BJ (cell line): ENCODE results near the gene YOD1. TPM values are rescaled to one million over a fixed set of nuclear protein-coding genes. Genes with fewer than 3 reads are reported as not detected.

Source experiments
- CTCF ChIA-PET: fragments of 350-600 bp; formaldehyde crosslinking; extraction: SDS; loops from one replicate; lab custom pipeline; 2021; ENCODE audit warnings: antibody characterized with exemption, inconsistent platforms; lab: Yijun Ruan, JAX
- POLR2A ChIA-PET: fragments of 300-600 bp; sonication (Branson Sonifier 250); formaldehyde crosslinking; extraction: SDS; loops from one replicate; lab custom pipeline; 2021; ENCODE audit warnings: antibody characterized with exemption; lab: Charles Lee
- DNase-seq: peaks from one replicate; pipeline ENCODE4 v3.0.0-alpha.2; 2011; ENCODE audit warnings: low read depth
- H3K27me3 ChIP-seq: 2 replicates; pipeline ENCODE4 v1.6.0; 2011; ENCODE audit warnings: low read length; ENCODE audit not compliant: control insufficient read depth, insufficient read depth
- H3K36me3 ChIP-seq: 2 replicates; pipeline ENCODE4 v1.5.1; 2011; ENCODE audit warnings: low read length; ENCODE audit not compliant: control insufficient read depth, insufficient read depth
- H3K4me3 ChIP-seq: 2 replicates; pipeline ENCODE4 v1.5.1; 2011; ENCODE audit warnings: low read depth, mild to moderate bottlenecking, control low read depth, low read length
- polyA plus RNA-seq: library from polyadenylated mRNA; depleted of rRNA; stranded (reverse); fragments of >200 nt; gene quantifications from 2 replicates; pipeline ENCODE4 v1.2.3, GENCODE V29; 2011
- TF ChIP-seq, protein P1 (sequence below): IDR thresholded peaks from 2 replicates; pipeline ENCODE4 v1.5.1; 2011; ENCODE audit warnings: low read depth, mild to moderate bottlenecking, control low read depth, inconsistent platforms, low read length, moderate library complexity; ENCODE audit not compliant: insufficient read depth

YOD1 gene
- polyA plus RNA-seq, 1 experiment, result 1.2 TPM

DNA sequence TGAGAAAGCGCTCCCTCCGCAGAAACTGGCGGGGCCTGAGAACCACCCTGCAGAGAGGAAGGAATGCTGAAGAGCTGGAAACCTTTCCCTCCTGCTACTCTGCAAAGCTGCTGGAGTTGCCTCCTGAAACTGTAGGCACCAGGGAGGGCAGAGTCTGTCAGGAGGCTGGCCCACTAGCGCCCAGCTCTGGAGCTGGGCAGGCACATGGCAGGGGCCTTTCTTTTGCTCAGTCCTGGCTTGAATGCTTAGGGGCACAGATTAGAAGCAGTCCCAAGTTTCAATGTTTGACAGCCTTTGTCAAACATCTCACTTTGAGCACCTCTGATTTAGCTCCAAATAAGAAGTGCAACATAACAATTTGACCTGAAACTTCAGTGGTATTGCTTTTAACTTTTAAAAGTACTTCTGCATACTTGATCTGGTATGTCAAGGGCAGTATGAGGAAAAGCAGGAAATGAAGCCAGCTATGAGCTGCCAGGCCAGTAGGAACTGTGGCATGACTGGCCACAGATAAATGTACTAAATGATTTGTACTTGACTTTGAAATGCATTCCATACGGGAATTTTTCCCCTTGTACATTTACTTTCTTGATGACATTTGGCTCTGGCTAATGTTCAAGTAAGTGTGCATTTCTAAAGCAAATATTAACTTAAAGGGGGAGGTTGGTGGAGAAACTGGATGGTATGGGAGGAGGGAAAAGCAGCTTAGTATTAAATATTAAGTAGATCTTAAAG lies 25.7 kb downstream of the YOD1 start:
- no peaks in the 10 kb centered on the region for H3K27me3 ChIP-seq
- H3K36me3 ChIP-seq, result no peaks in the 10 kb centered on the region
- CTCF ChIA-PET, result interaction anchor here (0.8 to 1.7 kb wide), 3 partner anchors 19 to 24 kb away, joined by 3 to 10 read pairs (median 3); no protein-coding TSS in a partner anchor
- DNase-seq, result no peak
- no peak overlapping the region for H3K4me3 ChIP-seq
- POLR2A ChIA-PET, result interaction anchor here (0.7 kb wide), 1 partner anchor 15 kb away, joined by 6 read pairs; no protein-coding TSS in a partner anchor
- TF ChIP-seq, protein P1, sequence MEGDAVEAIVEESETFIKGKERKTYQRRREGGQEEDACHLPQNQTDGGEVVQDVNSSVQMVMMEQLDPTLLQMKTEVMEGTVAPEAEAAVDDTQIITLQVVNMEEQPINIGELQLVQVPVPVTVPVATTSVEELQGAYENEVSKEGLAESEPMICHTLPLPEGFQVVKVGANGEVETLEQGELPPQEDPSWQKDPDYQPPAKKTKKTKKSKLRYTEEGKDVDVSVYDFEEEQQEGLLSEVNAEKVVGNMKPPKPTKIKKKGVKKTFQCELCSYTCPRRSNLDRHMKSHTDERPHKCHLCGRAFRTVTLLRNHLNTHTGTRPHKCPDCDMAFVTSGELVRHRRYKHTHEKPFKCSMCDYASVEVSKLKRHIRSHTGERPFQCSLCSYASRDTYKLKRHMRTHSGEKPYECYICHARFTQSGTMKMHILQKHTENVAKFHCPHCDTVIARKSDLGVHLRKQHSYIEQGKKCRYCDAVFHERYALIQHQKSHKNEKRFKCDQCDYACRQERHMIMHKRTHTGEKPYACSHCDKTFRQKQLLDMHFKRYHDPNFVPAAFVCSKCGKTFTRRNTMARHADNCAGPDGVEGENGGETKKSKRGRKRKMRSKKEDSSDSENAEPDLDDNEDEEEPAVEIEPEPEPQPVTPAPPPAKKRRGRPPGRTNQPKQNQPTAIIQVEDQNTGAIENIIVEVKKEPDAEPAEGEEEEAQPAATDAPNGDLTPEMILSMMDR, result no peak

DNA sequence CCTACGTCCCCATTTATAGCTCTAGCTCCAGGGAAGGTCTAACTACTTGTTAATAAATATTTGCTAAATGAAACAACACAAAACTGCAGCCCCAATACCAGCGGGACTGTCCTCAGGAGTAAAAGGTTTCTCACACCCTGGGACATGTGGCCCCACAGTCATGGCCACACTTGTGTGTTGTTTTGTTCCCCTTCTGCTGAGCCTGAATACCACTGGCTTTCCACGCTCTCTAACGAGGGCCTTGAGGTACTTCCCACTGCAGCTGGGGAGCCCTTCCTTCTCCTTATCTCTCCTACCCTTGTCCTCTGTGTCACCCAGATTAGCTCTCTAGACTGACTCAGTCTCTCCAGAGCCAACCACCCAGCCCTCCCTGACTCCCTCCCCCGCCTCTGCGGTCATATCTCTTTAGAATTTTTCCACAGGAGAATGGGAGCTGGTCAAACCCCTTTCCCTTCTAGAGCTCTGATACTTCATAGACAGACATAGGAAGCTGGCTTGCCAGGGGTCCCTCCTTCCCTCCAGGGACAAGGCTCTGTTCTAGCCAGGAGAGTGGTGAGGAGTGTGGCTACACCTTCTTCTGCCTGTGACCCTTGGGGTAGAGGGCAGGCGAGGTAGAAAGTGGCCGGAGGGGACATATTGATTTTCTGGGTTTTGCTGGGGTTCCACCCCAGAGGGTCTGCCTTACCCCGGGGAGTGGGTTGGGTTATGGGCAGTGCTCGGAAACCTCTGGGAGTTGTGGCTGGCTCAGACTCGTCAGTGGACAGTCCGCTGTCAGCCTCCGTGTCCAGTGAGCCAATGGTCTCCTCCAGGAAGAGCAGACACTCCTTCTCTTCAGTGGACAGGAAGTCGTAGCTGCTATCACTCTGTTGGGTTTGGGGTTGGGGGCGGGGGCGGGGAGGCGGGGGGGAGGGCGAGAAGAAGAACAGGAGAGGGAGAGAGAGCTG lies 26.5 kb downstream of the YOD1 start:
- no peak overlapping the region for H3K4me3 ChIP-seq
- TF ChIP-seq, protein P1, result no peak
- ChIA-PET POLR2A (interaction anchor here (0.6 to 0.7 kb wide), 2 partner anchors 10 to 16 kb away, joined by 3 to 6 read pairs; no protein-coding TSS in a partner anchor), CTCF (interaction anchor here (1.1 to 1.7 kb wide), 4 partner anchors 19 to 41 kb away, joined by 3 to 10 read pairs (median 4); no protein-coding TSS in a partner anchor)
- no peaks in the 10 kb centered on the region for H3K36me3 ChIP-seq
- no peak for DNase-seq
- no peaks in the 10 kb centered on the region for H3K27me3 ChIP-seq

DNA sequence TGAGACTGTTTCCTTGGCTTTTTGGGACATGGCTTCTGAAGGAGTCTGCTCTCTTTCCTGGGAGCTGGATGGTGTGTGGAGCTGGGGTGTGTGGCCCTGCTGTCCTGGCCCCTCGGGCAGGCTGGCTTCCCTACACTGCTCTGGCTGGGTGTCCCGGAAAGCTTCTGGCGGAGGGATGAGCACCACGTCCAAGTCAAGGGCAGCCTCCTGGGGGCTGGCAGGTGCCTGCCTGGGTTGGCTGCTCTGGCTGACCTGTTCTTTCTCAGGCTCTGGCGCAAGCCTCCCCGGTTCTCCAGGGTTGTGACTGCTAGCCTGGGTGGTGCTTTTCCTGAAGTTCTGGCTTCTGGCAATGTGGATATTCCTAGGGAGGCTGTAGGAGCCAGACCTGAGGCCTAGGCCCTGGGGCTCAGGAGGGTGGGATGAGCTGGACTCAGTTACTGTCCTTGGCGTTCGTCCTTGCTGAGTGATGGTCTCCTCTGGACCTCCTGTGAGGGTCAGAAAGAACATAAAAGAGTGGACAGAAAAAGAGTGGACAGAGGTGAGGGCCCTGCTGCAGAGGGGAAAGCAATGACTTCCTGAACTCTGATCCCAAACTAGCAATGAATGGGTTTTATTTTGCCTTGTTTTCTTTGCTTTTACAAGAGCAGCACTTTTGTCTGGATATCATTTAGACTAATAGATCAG lies 27.9 kb downstream of the YOD1 start:
- ChIA-PET CTCF (interaction anchor here (0.7 to 1.7 kb wide), 4 partner anchors 10 to 40 kb away, joined by 3 to 8 read pairs (median 4); no protein-coding TSS in a partner anchor), POLR2A (no interaction called here)
- Histone ChIP-seq H3K36me3 (no peaks in the 10 kb centered on the region), H3K27me3 (no peaks in the 10 kb centered on the region), H3K4me3 (no peak overlapping the region)
- TF ChIP-seq, protein P1, result no peak
- no peak for DNase-seq

DNA sequence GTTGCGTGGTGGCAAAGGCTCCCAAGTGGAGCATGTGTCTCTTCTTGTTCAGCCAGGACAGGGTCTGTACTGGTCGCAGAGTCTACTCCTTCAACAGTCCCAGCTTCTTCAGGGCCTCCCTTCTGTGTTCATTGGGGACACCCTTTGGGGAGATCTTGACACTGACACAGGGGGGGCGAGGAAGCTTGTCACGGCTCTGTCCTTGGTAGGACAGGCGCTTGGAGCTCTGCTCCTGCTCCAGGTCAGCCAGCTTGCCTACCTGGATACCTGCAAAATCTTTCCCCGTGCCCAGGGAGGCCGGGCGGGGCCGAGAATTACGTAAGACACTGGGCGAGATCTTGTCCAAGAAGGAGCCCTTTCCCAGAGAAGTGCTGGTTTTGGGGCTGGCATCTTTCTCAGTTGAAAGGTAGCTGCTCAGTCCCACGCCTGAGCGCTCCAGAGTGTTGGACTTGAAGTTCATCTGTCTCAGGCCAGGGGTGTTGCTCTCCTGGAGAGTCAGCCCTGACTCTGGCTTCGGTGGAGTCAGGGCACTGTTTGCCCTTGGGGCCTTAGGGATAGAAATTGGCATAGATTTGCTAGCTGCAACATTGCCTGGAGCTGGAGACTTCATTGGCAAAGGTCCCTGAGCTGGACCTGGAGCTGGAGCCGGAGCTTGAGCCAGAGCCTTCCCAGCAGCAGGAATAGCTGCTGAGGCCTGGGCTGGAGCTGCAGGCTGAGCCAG lies 29.0 kb downstream of the YOD1 start:
- no peaks in the 10 kb centered on the region for H3K27me3 ChIP-seq
- CTCF ChIA-PET, result interaction anchor here (0.7 to 1.6 kb wide), 2 partner anchors 9 to 15 kb away, joined by 4 to 8 read pairs; no protein-coding TSS in a partner anchor
- POLR2A ChIA-PET, result interaction anchor here (0.6 kb wide), 1 partner anchor 115 kb away, joined by 3 read pairs; no protein-coding TSS in a partner anchor
- TF ChIP-seq, protein P1, result no peak
- DNase-seq, result no peak
- H3K4me3 ChIP-seq, result no peak overlapping the region
- no peaks in the 10 kb centered on the region for H3K36me3 ChIP-seq
